ENCODE results near the gene CRACR2B. TPM values are rescaled to one million over a fixed set of nuclear protein-coding genes. Genes with fewer than 3 reads are reported as not detected.

The CRACR2B gene
- total RNA-seq, 1 experiment from 2014 or later = 0.48 TPM

DNA sequence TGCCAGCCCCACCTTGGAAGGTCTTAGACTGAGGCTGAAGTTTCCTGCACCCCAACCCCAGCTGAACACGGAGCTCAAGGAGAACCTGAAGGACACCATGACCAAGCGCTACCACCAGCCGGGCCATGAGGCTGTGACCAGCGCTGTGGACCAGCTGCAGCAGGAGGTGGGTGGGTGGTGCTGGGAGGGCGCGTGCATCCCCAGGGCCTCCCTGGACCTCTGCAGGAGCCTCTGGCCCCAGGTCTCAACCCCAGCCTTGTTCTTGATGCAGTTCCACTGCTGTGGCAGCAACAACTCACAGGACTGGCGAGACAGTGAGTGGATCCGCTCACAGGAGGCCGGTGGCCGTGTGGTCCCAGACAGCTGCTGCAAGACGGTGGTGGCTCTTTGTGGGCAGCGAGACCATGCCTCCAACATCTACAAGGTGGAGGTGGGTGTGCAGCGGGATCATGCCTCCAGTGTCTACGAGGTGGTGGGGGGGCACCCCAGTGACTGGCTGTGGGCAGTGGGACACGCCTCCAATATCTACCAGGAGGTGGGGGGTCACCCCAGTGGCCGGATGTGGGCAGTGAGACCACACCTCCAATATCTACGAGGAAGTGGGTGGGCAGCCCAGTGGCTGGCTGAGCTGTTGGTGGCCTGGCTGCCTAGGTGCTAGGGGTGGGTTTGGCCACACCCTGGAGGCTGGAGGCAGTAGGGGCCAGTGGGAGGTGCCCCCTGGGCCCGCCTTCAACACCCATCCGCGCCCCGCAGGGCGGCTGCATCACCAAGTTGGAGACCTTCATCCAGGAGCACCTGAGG is 9.7 kb downstream of the CRACR2B start:
- Histone ChIP-seq H3K9me2 (replicated peaks; ENCODE audit: insufficient read depth, low read length) (no peaks in the 10 kb centered on the region), H3K9ac (ENCODE audit: low read length) (no peak overlapping the region), H3K27ac (ENCODE audit: low read length) (no peak overlapping the region), H3K4me2 (ENCODE audit: low read depth, low read length, poor library complexity, severe bottlenecking) (no peak overlapping the region), H4K20me1 (ENCODE audit: insufficient read depth, low read depth, low read length) (peaks cover 31% of the 10 kb centered on the region; the same call in 1 of the 2 replicates), H3K27me3 (ENCODE audit: low read length) (no peaks in the 10 kb centered on the region), H3K9me3 (ENCODE audit: low read length) (no peaks in the 10 kb centered on the region), H3K4me1 (ENCODE audit: low read length) (peaks cover 21% of the 10 kb centered on the region), H3K36me3 (ENCODE audit: insufficient read depth, low read length) (0 out of 2 replicates have a peak, but pooled peaks cover 3% of the 10 kb centered on the region), H3K4me3 (ENCODE audit: low read length) (no peak overlapping the region), H2AFZ (ENCODE audit: low read length) (no peak overlapping the region), H3K79me2 (ENCODE audit: low read length) (peaks cover 24% of the 10 kb centered on the region)
- no peak for DNase-seq

DNA sequence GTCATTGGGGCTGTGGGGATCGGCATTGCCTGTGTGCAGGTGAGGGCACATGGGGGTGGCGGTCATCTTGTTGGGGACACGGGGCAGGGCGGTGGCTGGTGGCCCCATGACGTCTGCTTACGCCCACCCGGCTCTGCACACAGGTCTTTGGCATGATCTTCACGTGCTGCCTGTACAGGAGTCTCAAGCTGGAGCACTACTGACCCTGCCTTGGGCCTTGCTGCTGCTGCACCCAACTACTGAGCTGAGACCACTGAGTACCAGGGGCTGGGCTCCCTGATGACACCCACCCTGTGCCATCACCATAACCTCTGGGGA is 10.2 kb downstream of the CRACR2B start:
- Histone ChIP-seq H3K4me3 (ENCODE audit: low read length) (no peak overlapping the region), H3K27ac (ENCODE audit: low read length) (no peak overlapping the region), H3K4me2 (ENCODE audit: low read depth, low read length, poor library complexity, severe bottlenecking) (no peak overlapping the region), H3K79me2 (ENCODE audit: low read length) (peaks cover 24% of the 10 kb centered on the region), H4K20me1 (ENCODE audit: insufficient read depth, low read depth, low read length) (peaks cover 31% of the 10 kb centered on the region; the same call in 1 of the 2 replicates), H3K9ac (ENCODE audit: low read length) (no peak overlapping the region), H2AFZ (ENCODE audit: low read length) (no peak overlapping the region), H3K9me3 (ENCODE audit: low read length) (no peaks in the 10 kb centered on the region), H3K27me3 (ENCODE audit: low read length) (no peaks in the 10 kb centered on the region), H3K36me3 (ENCODE audit: insufficient read depth, low read length) (0 out of 2 replicates have a peak, but pooled peaks cover 3% of the 10 kb centered on the region), H3K9me2 (replicated peaks; ENCODE audit: insufficient read depth, low read length) (no peaks in the 10 kb centered on the region), H3K4me1 (ENCODE audit: low read length) (peaks cover 19% of the 10 kb centered on the region)
- DNase-seq = no peak

- Histone ChIP-seq H3K9me2 (replicated peaks; ENCODE audit: insufficient read depth, low read length) (no peaks in the 10 kb centered on the region), H3K79me2 (ENCODE audit: low read length) (peaks cover 24% of the 10 kb centered on the region), H3K9ac (ENCODE audit: low read length) (no peak overlapping the region), H3K4me1 (ENCODE audit: low read length) (peaks cover 19% of the 10 kb centered on the region), H4K20me1 (ENCODE audit: insufficient read depth, low read depth, low read length) (peaks cover 28% of the 10 kb centered on the region; the same call in 1 of the 2 replicates), H3K4me2 (ENCODE audit: low read depth, low read length, poor library complexity, severe bottlenecking) (no peak overlapping the region), H3K27me3 (ENCODE audit: low read length) (no peaks in the 10 kb centered on the region), H3K4me3 (ENCODE audit: low read length) (no peak overlapping the region), H2AFZ (ENCODE audit: low read length) (no peak overlapping the region), H3K27ac (ENCODE audit: low read length) (no peak overlapping the region), H3K36me3 (ENCODE audit: insufficient read depth, low read length) (0 out of 2 replicates have a peak, but pooled peaks cover 3% of the 10 kb centered on the region), H3K9me3 (ENCODE audit: low read length) (no peaks in the 10 kb centered on the region)
- DNase-seq = no peak
Measured at GRCh38 chr11:838441-839279, 10.9 kb downstream of the CRACR2B start.

GRCh38 chr11:839280-839623 is 11.5 kb downstream of the CRACR2B start:
- H3K9ac ChIP-seq (ENCODE audit: low read length) = no peak overlapping the region
- H3K27ac ChIP-seq (ENCODE audit: low read length) = no peak overlapping the region
- H3K9me2 ChIP-seq (replicated peaks; ENCODE audit: insufficient read depth, low read length) = no peaks in the 10 kb centered on the region
- H2AFZ ChIP-seq (ENCODE audit: low read length) = no peak overlapping the region
- peaks cover 24% of the 10 kb centered on the region for H3K79me2 ChIP-seq (ENCODE audit: low read length)
- H3K4me3 ChIP-seq (ENCODE audit: low read length) = no peak overlapping the region
- 0 out of 2 replicates have a peak, but pooled peaks cover 3% of the 10 kb centered on the region for H3K36me3 ChIP-seq (ENCODE audit: insufficient read depth, low read length)
- peaks cover 23% of the 10 kb centered on the region for H3K4me1 ChIP-seq (ENCODE audit: low read length)
- H3K4me2 ChIP-seq (ENCODE audit: low read depth, low read length, poor library complexity, severe bottlenecking) = no peak overlapping the region
- no peaks in the 10 kb centered on the region for H3K27me3 ChIP-seq (ENCODE audit: low read length)
- H3K9me3 ChIP-seq (ENCODE audit: low read length) = no peaks in the 10 kb centered on the region
- no peak for DNase-seq
- peaks cover 26% of the 10 kb centered on the region; the same call in 1 of the 2 replicates for H4K20me1 ChIP-seq (ENCODE audit: insufficient read depth, low read depth, low read length)

- H3K9ac ChIP-seq (ENCODE audit: low read length) = no peak overlapping the region
- DNase-seq = no peak
Measured at GRCh38 chr11:839875-840617, 12.3 kb downstream of the CRACR2B start.

DNA sequence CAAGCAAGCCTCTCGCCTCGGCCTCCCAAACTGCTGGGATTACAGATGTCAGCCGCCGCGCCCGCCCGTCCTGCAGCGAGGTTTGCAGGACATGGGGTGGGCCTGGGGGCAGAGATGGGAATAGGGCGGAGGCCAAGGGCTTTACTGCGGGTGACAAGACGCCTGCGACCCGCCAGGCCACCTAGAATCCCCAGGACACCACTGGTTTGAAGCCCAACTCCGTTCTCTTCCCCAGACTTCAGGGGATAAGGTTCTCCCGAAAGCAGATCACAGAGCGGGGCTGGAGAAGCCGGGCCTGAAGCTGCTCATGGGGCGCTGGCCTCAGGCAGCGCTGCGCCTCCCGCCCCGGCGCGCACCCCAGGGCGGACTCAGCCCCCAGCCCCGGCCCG is 14.3 kb downstream of the CRACR2B start:
- H3K9me3 ChIP-seq (ENCODE audit: low read length) = no peaks in the 10 kb centered on the region
- H3K4me1 ChIP-seq (ENCODE audit: low read length) = peaks cover 24% of the 10 kb centered on the region
- H3K27ac ChIP-seq (ENCODE audit: low read length) = peak overlapping the region; percentile 65; the same call in 1 of the 2 replicates
- no peaks in the 10 kb centered on the region for H3K9me2 ChIP-seq (replicated peaks; ENCODE audit: insufficient read depth, low read length)
- H3K9ac ChIP-seq (ENCODE audit: low read length) = peak overlapping the region; percentile 99
- peak overlapping the region; percentile 85 for H3K4me2 ChIP-seq (ENCODE audit: low read depth, low read length, poor library complexity, severe bottlenecking)
- H4K20me1 ChIP-seq (ENCODE audit: insufficient read depth, low read depth, low read length) = peaks cover 31% of the 10 kb centered on the region; the same call in 1 of the 2 replicates
- H3K36me3 ChIP-seq (ENCODE audit: insufficient read depth, low read length) = 0 out of 2 replicates have a peak, but pooled peaks cover 3% of the 10 kb centered on the region
- DNase-seq = no peak
- peaks cover 24% of the 10 kb centered on the region for H3K79me2 ChIP-seq (ENCODE audit: low read length)
- H3K27me3 ChIP-seq (ENCODE audit: low read length) = no peaks in the 10 kb centered on the region
- H3K4me3 ChIP-seq (ENCODE audit: low read length) = peak overlapping the region; percentile 99
- H2AFZ ChIP-seq (ENCODE audit: low read length) = no peak overlapping the region

More at GRCh38 chr11:839875-840617, 12.3 kb downstream of the CRACR2B start:
- peaks cover 24% of the 10 kb centered on the region for H3K79me2 ChIP-seq (ENCODE audit: low read length)
- H3K4me3 ChIP-seq (ENCODE audit: low read length) = no peak overlapping the region
- peak overlapping the region; percentile 85 for H3K4me2 ChIP-seq (ENCODE audit: low read depth, low read length, poor library complexity, severe bottlenecking)
- no peaks in the 10 kb centered on the region for H3K9me2 ChIP-seq (replicated peaks; ENCODE audit: insufficient read depth, low read length)
- 0 out of 2 replicates have a peak, but pooled peaks cover 3% of the 10 kb centered on the region for H3K36me3 ChIP-seq (ENCODE audit: insufficient read depth, low read length)
- no peaks in the 10 kb centered on the region for H3K27me3 ChIP-seq (ENCODE audit: low read length)
- H3K4me1 ChIP-seq (ENCODE audit: low read length) = peaks cover 24% of the 10 kb centered on the region
- no peak overlapping the region for H2AFZ ChIP-seq (ENCODE audit: low read length)
- no peak overlapping the region for H3K27ac ChIP-seq (ENCODE audit: low read length)
- peaks cover 19% of the 10 kb centered on the region; the same call in 1 of the 2 replicates for H4K20me1 ChIP-seq (ENCODE audit: insufficient read depth, low read depth, low read length)
- no peaks in the 10 kb centered on the region for H3K9me3 ChIP-seq (ENCODE audit: low read length)

DNA sequence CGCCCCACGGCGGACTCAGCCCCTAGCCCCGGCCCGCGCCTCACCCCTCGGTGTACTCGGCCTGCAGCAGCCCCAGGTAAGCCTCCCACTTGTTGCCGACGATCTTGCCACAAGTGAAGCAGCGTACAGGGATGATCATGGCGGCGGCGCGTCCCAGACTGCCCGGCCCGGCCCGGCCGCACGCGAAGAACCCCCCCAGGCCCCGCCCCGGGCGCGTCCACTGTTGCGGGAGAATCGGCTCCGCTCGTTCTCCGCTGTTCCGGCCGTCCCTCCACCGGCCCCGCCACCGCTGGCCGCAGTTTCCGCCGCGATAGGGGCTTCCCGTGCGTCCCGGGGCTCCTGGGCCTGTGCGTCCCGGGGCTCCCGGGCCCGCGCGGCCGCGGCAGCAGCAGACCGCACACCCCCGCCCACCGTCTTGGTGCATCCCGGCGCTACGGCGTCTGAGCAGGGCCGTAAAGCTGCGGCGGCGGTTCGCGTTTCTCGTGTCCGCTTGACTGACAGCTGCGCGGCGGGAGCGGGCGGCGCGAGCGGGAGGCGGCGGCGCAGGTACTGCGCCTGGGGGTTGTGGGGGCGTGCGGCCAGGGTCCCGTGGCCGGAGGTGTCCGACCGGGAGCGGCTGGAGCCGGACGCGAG is 14.8 kb downstream of the CRACR2B start, which contains the start of the genes POLR2L and TSPAN4:
Gene POLR2L (minus strand): TSS at position 160 of the 633 bp plus-strand sequence. CDS start 21 bp downstream, at position 139.
Gene TSPAN4 (plus strand): TSS at position 483 of the 633 bp plus-strand sequence. CDS start 7,453 bp downstream, outside the sequence.
- Histone ChIP-seq H2AFZ (ENCODE audit: low read length) (peak within 1 kb of the TSS; percentile 87; the same call in 1 of the 2 replicates), H3K4me2 (ENCODE audit: low read depth, low read length, poor library complexity, severe bottlenecking) (peak within 1 kb of the TSS; percentile 85), H3K27ac (ENCODE audit: low read length) (peak within 1 kb of the TSS; percentile 65), H3K4me3 (ENCODE audit: low read length) (peak within 1 kb of the TSS; percentile 99), H3K9ac (ENCODE audit: low read length) (peak within 1 kb of the TSS; percentile 99), H3K9me2 (replicated peaks; ENCODE audit: insufficient read depth, low read length) (no peaks in the 10 kb centered on the region), H3K9me3 (ENCODE audit: low read length) (no peaks in the 10 kb centered on the region), H3K4me1 (ENCODE audit: low read length) (peaks cover 24% of the 10 kb centered on the region), H3K27me3 (ENCODE audit: low read length) (no peaks in the 10 kb centered on the region), H3K36me3 (ENCODE audit: insufficient read depth, low read length) (0 out of 2 replicates have a peak, but pooled peaks cover 3% of the 10 kb centered on the region), H3K79me2 (ENCODE audit: low read length) (peaks cover 24% of the 10 kb centered on the region), H4K20me1 (ENCODE audit: insufficient read depth, low read depth, low read length) (peaks cover 31% of the 10 kb centered on the region; the same call in 1 of the 2 replicates)
- DNase-seq = peak; percentile 96
